HG02943 (cell line): Measurements from ENCODE around the gene MROH2A.
"Not testable (repeated sequence)": the region's sequence is repeated elsewhere in the genome, so short reads cannot be mapped to it uniquely, and the experiment has no call there.

Experiments used
- ATAC-seq: cut with Tn5 transposase; IDR thresholded peaks from one replicate; pipeline ENCODE4 v1.9.1; 2021; ENCODE audit warnings: mild to moderate bottlenecking, low read depth, moderate library complexity; ENCODE audit not compliant: unreplicated experiment

The MROH2A gene

GRCh38 chr2:233778030-233778429 is at the start of gene MROH2A:
Gene MROH2A (plus strand): TSS chr2:233778330. CDS start chr2:233779359, 1,029 bp downstream.
- ATAC-seq, result no peak

- ATAC-seq, result no peak
Observed at GRCh38 chr2:233728723-233729301, 49.3 kb upstream of the MROH2A start, which contains the start of gene UGT1A3. Gene UGT1A3 (plus strand): TSS chr2:233729042. CDS start chr2:233729127, 85 bp downstream.

- not testable (repeated sequence) for ATAC-seq
Observed at GRCh38 chr2:233736868-233737653, 41.1 kb upstream of the MROH2A start.

GRCh38 chr2:233740870-233741269 is 37.3 kb upstream of the MROH2A start:
- no peak for ATAC-seq

GRCh38 chr2:233743464-233744259 is 34.5 kb upstream of the MROH2A start:
- no peak for ATAC-seq

GRCh38 chr2:233745073-233745755 is 32.9 kb upstream of the MROH2A start:
- ATAC-seq, result no peak

- ATAC-seq, result not testable (repeated sequence)
Observed at GRCh38 chr2:233745838-233746237, 32.3 kb upstream of the MROH2A start.

GRCh38 chr2:233746475-233747282 is 31.5 kb upstream of the MROH2A start:
- ATAC-seq, result no peak

GRCh38 chr2:233747283-233747544 is 30.9 kb upstream of the MROH2A start:
- ATAC-seq, result no peak

GRCh38 chr2:233750689-233751088 is 27.4 kb upstream of the MROH2A start:
- ATAC-seq, result not testable (repeated sequence)

- ATAC-seq, result not testable (repeated sequence)
Observed at GRCh38 chr2:233751212-233752009, 26.7 kb upstream of the MROH2A start.

GRCh38 chr2:233754872-233755611 is 23.1 kb upstream of the MROH2A start:
- ATAC-seq, result no peak

GRCh38 chr2:233756429-233757081 is 21.6 kb upstream of the MROH2A start:
- ATAC-seq, result no peak

GRCh38 chr2:233758141-233758540 is 20.0 kb upstream of the MROH2A start:
- ATAC-seq, result no peak

- no peak for ATAC-seq
Observed at GRCh38 chr2:233758849-233759248, 19.3 kb upstream of the MROH2A start.

GRCh38 chr2:233760043-233760442 is 18.1 kb upstream of the MROH2A start, which contains the start of gene UGT1A1:
Gene UGT1A1 (plus strand): TSS chr2:233760270. CDS start chr2:233760288, 18 bp downstream.
- no peak for ATAC-seq

- ATAC-seq, result no peak
Observed at GRCh38 chr2:233761040-233761769, 16.9 kb upstream of the MROH2A start.
